ENCODE results near the gene SDHAF2. TPM values are rescaled to one million over a fixed set of nuclear protein-coding genes. Genes with fewer than 3 reads are reported as not detected.

SDHAF2 gene
- total RNA-seq, 1 donor from 2014 or later: 63.2 TPM

- H3K4me3 ChIP-seq (ENCODE audit: low read depth, low read length): no peak overlapping the region
- no peak for DNase-seq (ENCODE audit: low read depth)
- no peak for TF ChIP-seq CTCF (conservative IDR thresholded peaks at IDR 0.05; ENCODE audit: low read depth, low read length)
Observed at GRCh38 chr11:61401173-61401572, 28.8 kb upstream of the SDHAF2 start.

GRCh38 chr11:61401573-61401972, 28.4 kb upstream of the SDHAF2 start:
- DNase-seq (ENCODE audit: low read depth): no peak
- H3K4me3 ChIP-seq (ENCODE audit: low read depth, low read length): no peak overlapping the region
- TF ChIP-seq CTCF (conservative IDR thresholded peaks at IDR 0.05; ENCODE audit: low read depth, low read length): no peak

GRCh38 chr11:61403658-61404057, 26.3 kb upstream of the SDHAF2 start:
- DNase-seq (ENCODE audit: low read depth): no peak
- H3K4me3 ChIP-seq (ENCODE audit: low read depth, low read length): no peak overlapping the region
- TF ChIP-seq CTCF (conservative IDR thresholded peaks at IDR 0.05; ENCODE audit: low read depth, low read length): no peak

GRCh38 chr11:61404103-61404502, 25.8 kb upstream of the SDHAF2 start:
- DNase-seq (ENCODE audit: low read depth): no peak
- no peak overlapping the region for H3K4me3 ChIP-seq (ENCODE audit: low read depth, low read length)
- TF ChIP-seq CTCF (conservative IDR thresholded peaks at IDR 0.05; ENCODE audit: low read depth, low read length): no peak

- DNase-seq (ENCODE audit: low read depth): no peak
- TF ChIP-seq CTCF (conservative IDR thresholded peaks at IDR 0.05; ENCODE audit: low read depth, low read length): no peak
- no peak overlapping the region for H3K4me3 ChIP-seq (ENCODE audit: low read depth, low read length)
Observed at GRCh38 chr11:61404641-61405040, 25.3 kb upstream of the SDHAF2 start.

GRCh38 chr11:61406067-61406466, 23.9 kb upstream of the SDHAF2 start:
- TF ChIP-seq CTCF (conservative IDR thresholded peaks at IDR 0.05; ENCODE audit: low read depth, low read length): no peak
- H3K4me3 ChIP-seq (ENCODE audit: low read depth, low read length): no peak overlapping the region
- no peak for DNase-seq (ENCODE audit: low read depth)

GRCh38 chr11:61406991-61407728, 22.8 kb upstream of the SDHAF2 start:
- H3K4me3 ChIP-seq (ENCODE audit: low read depth, low read length): no peak overlapping the region
- no peak for TF ChIP-seq CTCF (conservative IDR thresholded peaks at IDR 0.05; ENCODE audit: low read depth, low read length)
- DNase-seq (ENCODE audit: low read depth): no peak
